HPDE6-E6E7 (cell line): ENCODE data around the gene DNMT3A.

Experiments
- DNase-seq: peaks from one replicate; pipeline ENCODE4 v3.0.0; 2011; ENCODE audit warnings: missing footprints; ENCODE audit errors: extremely low spot score

DNMT3A gene

DNA sequence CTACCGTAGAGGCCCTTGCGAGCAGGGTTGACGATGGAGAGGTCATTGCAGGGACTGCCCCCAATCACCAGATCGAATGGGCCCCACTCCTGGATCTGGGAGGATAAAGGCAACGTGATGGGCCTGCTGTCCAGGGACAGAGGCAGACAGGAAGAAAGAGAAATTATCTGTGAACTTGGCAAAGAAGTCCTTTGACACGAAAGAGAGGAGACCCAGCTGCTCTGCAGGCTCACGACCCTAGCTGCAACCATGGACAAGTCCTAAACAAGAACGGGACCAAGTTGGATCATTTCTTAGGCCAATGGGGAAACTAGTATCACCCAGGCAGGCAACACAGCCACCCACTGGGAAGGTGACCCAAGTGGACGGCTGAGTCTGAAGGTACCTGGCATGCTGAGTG lies 101.1 kb downstream of the DNMT3A start:
- no peak for DNase-seq

GRCh38 chr2:25238920-25239319 lies 102.8 kb downstream of the DNMT3A start:
- no peak for DNase-seq

- DNase-seq = no peak
These were observed 104.0 kb downstream of the DNMT3A start for GRCh38 chr2:25237764-25238163.

GRCh38 chr2:25236736-25237135 lies 105.0 kb downstream of the DNMT3A start:
- DNase-seq = no peak

GRCh38 chr2:25234738-25235137 lies 107.0 kb downstream of the DNMT3A start:
- no peak for DNase-seq

GRCh38 chr2:25233916-25234605 lies 107.7 kb downstream of the DNMT3A start:
- DNase-seq = no peak

- no peak for DNase-seq
These were observed 109.4 kb downstream of the DNMT3A start for GRCh38 chr2:25232248-25232825.

DNA sequence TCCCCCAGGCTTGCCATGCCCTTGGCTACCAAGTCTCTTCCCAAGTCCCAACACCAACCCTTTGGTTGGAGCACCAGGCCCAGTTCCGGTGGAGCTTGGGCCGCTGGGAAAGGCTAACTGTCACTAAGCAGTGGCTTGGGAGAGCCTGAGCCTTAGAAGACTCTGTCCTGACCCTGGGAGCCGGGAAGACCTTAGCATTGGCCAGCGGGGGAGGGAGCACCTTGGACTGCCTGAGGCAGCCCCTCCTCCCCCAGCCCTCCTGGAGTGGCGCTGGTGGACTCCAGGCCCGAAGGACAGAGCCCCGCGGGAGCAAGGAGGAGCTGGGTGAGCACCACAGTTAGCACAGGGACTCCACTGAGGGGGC lies 110.8 kb downstream of the DNMT3A start:
- DNase-seq = no peak

DNA sequence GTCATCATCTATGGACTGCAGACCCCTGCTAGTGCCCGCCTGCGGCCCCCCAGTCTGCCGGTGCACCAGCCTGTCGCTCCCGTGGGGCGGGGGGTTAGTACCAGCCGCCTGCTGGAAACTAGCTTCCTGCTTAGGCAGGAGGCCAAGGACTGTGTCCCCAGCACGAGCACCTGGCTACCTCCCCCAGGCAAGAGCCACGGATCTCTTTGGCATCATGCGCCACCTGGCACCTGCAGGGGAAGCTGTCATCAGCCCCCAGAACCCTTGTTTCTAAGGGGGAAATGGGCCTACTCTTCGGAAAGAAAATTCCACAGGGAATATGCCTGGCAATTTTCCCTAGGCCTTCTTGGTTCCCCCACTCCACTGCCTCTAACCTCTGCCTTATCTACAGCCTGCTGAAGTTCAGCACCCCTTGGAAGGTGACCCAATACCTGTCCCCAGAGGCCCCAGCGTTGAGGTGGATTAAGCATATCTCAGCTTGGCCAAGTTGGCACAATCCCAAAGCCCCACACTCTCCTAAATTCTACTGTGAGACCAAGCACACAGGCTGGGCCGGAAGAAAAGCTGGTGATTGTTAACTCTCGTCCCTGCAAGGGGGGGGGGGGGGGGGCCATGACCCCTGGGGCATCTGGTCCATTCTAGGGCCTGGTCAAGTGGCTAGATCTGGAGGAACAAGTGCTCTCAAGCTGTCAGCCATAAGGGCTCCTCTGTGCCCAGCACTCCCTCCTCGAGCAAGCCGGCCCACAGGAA lies 111.4 kb downstream of the DNMT3A start:
- no peak for DNase-seq

- no peak for DNase-seq
These were observed 112.2 kb downstream of the DNMT3A start for GRCh38 chr2:25229279-25230197.

DNA sequence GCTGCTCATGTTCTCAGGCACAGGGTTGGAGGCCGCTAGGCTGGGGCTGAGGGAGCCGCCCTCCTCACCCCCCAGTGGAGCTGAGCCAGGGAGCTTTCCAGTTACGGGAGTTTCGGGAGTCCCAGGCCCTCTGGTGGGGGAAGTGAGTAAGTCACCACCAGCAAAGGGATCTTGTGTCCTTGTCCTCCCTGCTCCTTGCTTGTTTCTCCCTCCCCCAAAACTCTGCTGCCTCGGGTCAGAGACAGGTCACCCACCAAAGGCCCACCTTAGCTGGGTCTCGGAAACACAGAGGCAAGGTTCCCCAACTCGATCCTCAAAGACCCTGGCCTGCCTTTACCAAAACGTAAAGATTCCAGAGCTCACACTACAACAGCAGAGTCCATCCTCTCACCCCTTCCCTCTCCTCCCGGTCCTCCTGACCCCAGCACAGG lies 112.9 kb downstream of the DNMT3A start:
- peak; percentile 92 for DNase-seq

DNA sequence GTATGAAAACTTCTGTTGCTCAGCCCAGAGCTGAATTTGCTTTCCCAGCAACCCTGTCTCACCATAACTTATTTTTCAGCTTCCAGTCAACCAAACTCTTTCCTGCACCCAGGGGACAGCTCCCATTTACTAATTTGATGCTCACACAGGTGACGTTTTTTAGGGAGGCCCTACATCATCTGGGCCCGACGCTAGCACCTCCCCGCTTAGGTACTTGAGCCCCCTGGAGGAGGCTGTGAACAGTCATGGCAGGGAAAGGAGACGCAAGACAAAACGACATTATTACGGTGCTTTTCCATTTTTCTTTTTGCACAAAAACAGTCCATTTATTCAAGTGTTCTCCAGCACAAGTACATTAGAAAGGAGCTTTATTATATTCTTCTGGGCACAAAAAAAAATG lies 114.1 kb downstream of the DNMT3A start:
- no peak for DNase-seq

DNA sequence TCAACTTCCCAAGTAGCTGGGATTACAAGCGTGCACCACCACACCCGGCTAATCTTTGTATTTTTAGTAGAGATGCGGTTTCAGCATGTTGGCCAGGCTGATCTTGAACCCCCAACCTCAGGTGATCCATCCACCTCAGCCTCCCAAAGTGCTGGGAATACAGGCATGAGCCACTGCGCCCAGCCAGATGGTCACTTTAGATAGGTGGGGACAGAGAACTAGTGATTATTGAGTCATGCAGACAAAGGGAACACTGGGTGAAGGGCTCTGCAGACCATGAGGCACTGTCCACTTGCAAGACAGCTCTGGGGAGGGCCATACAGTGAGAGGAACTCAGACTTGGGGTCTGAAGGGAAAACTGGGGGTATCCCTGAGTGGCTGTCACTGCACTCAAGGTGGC lies 114.9 kb downstream of the DNMT3A start:
- DNase-seq = no peak

DNA sequence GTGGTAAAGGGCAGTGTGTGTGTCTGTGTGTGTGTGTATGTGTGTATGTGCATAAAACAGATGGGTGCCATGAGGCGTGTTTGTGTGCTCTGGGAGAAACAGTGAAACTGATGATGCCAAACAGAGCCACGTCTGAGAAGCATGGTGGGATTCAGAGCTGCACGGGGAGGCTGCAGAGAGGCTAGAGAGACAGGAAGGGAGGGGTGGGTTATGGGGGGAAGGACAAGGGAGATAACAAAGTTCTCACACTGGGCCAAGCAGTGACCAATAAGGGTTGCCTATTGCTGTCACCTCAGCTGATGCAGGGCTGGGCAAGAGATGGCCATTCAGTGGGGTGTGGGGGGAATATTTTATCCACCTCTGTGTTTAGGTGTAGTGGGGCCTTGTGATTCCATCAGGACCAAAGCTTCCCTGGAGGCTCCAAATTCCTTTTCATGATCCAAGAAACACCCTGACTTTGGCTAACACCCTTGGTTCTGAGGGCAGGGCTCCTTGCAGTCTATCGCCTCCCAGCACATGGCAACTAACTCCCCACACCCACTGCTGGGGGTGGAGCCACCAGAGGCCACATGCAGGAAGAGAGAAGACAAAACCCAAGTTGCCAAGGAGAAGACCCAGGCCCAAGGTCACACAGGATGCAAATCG lies 119.1 kb downstream of the DNMT3A start:
- no peak for DNase-seq

DNA sequence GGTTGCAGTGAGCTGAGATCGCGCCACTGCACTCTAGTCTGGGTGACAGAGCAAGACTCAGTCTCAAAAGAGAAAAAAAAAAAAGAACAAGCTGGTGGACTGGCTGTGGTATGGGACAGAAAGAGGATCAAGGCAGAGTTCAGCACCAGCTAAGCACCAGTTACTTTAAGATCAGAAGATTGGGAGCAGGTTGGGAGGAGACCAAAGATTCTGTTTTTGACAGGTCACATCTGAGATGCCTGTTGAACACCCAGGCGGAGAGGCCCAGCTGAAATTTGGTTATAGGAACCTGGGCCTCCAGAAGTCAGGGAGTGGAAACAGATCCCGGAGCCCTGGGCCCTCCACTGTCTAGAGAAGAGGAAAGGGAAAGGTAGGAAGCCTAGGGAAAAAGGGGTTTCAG lies 120.1 kb downstream of the DNMT3A start:
- no peak for DNase-seq

DNA sequence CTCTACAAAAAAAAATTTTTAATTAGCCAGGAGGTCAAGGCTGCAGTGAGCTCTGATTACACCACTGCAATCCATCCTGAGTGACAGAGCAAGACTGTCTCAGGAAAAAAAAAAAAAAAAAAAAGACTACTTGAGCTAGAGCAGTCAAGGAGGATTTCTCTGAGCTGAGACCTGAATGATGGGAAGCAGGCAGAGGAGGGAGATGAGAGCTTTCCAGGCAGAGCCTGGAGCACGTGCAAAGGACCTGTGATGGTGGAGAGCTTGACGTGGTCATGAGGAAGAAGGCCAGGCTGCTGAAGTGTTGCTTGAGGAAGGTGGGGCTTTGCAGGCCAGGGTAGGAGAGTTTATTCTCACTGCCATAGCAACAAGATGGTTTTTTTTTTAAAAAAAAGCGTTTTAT lies 121.4 kb downstream of the DNMT3A start:
- no peak for DNase-seq

- DNase-seq = no peak
These were observed 122.1 kb downstream of the DNMT3A start for GRCh38 chr2:25219621-25220020.

- no peak for DNase-seq
These were observed 123.6 kb downstream of the DNMT3A start for GRCh38 chr2:25218100-25218499.

DNA sequence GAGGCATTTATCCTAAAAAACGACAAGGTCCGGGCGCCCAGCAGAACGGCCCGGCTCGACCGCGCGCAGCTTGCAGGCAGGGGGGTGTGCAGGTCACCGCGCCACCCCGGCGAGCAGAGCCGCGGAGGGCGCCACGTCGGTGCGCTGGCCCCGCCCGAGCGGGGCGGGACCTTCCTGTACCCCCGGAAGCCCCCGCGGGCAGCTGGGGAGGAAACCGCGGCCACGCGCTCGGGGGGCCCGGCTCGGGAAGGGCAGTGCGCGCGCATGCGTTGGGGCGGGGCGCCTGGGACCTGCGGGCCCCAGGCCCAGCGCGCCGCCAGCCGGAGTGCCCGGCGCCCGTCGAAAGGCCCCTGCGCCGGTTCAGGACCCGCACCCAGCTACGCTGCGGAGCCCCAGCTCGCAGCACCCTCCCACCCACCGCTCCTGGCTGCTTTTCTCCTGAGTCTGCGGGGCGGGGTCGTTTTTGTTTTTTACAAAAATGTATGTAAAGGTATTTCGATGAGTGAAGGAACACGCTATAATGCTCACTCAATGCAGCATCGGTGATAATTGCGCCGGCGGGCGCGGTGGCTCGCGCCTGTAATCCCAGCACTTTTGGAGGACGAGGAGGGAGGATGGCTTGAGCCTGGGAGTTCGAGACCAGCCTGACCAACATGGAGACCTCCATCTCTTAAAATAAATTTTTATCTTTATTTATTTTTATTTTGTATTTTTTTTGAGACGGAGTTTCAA lies 125.6 kb downstream of the DNMT3A start:
- no peak for DNase-seq

GRCh38 chr2:25215232-25215631 lies 126.5 kb downstream of the DNMT3A start:
- no peak for DNase-seq

DNA sequence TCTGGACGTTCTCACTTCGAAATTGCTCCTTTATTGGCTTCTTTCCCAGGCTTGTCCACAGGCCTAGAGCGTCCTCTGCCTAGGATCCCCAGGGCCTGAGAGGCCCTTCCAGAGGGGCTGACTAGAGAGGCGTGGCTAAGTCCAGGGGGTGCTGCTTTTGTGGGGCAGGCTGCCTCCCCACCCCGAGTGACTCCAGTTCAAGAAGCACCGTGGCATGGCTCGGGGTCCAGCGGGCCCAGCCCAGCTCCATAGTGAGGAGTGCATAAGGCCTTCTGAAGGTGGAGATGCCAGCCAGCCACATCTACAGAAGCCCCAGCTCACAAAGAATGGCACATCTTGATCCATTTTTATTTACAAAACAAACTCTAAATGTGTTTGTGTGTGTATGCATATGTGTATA lies 128.5 kb downstream of the DNMT3A start:
- DNase-seq = no peak
